NCI-H1417 (cell line): ENCODE results near the gene C6orf132.
"Not testable (repeated sequence)": the region's sequence is repeated elsewhere in the genome, so short reads cannot be mapped to it uniquely, and the experiment has no call there.

Experiments
- DNase-seq, 3 experiments: peaks; one replicate each; lab custom pipeline; 2025; lab: John Stamatoyannopoulos, UW

Gene C6orf132

GRCh38 chr6:42162812-42163211 lies 20.4 kb upstream of the C6orf132 start:
- no peak for DNase-seq

GRCh38 chr6:42162384-42162783 lies 20.0 kb upstream of the C6orf132 start:
- no peak for DNase-seq

GRCh38 chr6:42159431-42160024 lies 17.1 kb upstream of the C6orf132 start:
- no peak for DNase-seq

- no peak for DNase-seq
These were observed 16.2 kb upstream of the C6orf132 start for GRCh38 chr6:42158631-42159030.

GRCh38 chr6:42158011-42158410 lies 15.6 kb upstream of the C6orf132 start:
- DNase-seq, result no peak

GRCh38 chr6:42156638-42157037 lies 14.2 kb upstream of the C6orf132 start:
- DNase-seq, result no peak

- no peak for DNase-seq
These were observed 12.9 kb upstream of the C6orf132 start for GRCh38 chr6:42155293-42155692.

GRCh38 chr6:42154461-42155209 lies 12.2 kb upstream of the C6orf132 start:
- DNase-seq, result no peak

- DNase-seq, result no peak
These were observed 11.5 kb upstream of the C6orf132 start for GRCh38 chr6:42153921-42154320.

- DNase-seq, result not testable (repeated sequence)
These were observed 10.3 kb upstream of the C6orf132 start for GRCh38 chr6:42152528-42153213.

GRCh38 chr6:42152024-42152423 lies 9.6 kb upstream of the C6orf132 start:
- DNase-seq, result no peak

GRCh38 chr6:42150254-42150653 lies 7.8 kb upstream of the C6orf132 start:
- no peak for DNase-seq

- DNase-seq, result no peak
These were observed 5.6 kb upstream of the C6orf132 start for GRCh38 chr6:42148058-42148457.

- no peak for DNase-seq
These were observed 4.7 kb upstream of the C6orf132 start for GRCh38 chr6:42147138-42147562.

GRCh38 chr6:42141603-42142117 lies 760 bp downstream of the C6orf132 start:
- peak in 2 of 3 experiments; percentile 35 to 48 for DNase-seq

- no peak for DNase-seq
These were observed 1.4 kb downstream of the C6orf132 start for GRCh38 chr6:42140756-42141602.

GRCh38 chr6:42140032-42140431 lies 2.4 kb downstream of the C6orf132 start:
- no peak for DNase-seq

GRCh38 chr6:42138630-42139619 lies 3.5 kb downstream of the C6orf132 start:
- DNase-seq, result peak in 2 of 3 experiments; percentile 41 to 60

GRCh38 chr6:42138190-42138589 lies 4.2 kb downstream of the C6orf132 start:
- no peak for DNase-seq

- DNase-seq, result no peak
These were observed 5.1 kb downstream of the C6orf132 start for GRCh38 chr6:42137194-42137753.
